ENCODE results near the gene C8A.
A peak's percentile ranks its signal among the peaks of the same experiment; 100 is the strongest.

The C8A gene

DNA sequence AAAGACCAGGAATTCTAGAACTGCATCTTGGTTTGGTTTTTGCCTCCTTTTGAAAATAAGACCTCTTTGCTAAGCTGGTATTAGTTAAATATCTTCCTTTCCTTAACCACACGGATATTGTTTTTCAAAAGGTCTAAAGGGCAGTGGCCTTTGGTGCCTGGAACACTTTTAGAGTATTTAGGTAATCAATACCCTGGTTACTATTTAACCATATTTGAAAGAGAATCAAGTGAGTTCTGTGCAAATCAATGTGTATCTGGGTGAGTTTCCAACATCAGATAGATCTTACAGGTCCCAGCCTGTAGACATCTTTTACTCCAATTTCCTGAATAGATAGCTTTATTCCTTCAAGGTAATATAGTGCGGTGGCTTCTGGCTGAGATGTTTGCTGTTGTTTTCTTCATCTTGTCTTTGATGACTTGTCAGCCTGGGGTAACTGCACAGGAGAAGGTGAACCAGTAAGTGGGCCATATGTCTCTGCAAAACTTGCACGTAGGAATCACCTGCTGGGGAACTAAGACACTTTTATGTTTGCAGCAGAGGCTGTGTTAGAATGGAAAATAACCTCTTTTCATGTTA is at the start of gene C8A:
Gene C8A, plus strand, starts transcription at position 277 of the 579 bp plus-strand sequence. Its CDS starts 105 bp downstream, at position 382.
- DNase-seq, result no peak

GRCh38 chr1:56806804-56807203 is 47.8 kb upstream of the C8A start:
- DNase-seq, result no peak

DNA sequence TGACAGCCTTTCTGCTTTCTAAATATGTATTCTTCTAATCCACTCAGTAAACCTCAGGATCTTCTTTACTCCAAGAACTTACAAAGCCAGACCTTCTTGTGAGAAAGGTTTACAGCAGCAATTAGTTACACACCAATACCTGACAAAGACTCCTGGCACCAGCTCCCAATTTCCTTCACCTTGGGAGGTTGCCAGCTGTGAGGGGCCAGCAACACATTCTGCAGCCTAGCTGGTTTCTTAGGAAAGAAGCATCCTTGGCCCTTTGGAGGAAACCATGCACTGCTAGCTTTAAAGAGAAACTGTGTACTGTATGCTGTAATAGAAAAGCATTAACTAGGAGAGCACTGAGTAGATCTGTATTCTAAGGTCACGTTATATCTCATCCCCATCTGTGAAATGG is 46.2 kb upstream of the C8A start:
- DNase-seq, result no peak

DNA sequence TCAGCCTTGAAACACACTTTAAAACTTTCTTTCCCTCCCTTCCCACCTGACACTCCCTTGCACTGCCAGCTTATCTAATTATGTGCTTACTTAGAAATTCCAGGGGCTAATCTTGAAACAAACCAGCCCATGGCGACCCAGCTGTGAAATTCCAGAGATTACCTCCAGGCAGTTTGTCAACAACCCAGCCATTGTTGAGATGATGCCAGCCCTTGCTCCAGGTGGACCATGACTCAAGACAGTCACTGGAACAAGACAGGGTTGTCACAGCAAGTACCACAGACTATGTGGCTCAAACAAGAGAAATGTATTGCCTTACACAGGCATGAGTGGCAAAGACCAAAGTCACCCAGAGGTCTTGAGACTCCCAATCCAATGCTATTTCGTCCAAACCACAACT is 43.3 kb upstream of the C8A start:
- no peak for DNase-seq

GRCh38 chr1:56814205-56814604 is 40.4 kb upstream of the C8A start:
- DNase-seq, result no peak

DNA sequence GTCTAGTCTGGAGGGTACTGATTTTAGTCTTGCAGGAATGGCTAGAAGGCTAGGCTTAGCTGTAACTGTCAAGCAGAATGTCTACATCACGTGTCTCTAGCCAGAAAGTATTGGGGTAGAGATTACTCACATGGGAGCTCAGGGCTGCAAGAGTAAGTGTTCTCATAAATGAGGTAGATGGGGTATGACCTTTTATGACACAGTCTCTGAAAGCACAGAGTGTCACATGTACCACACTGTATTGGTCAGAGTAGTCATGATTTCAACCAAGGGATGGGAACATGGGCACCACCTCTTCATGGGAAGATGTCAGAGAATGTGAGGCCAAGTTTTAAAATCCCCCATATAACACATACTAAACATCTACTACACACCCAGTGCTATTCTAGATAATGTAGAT is 38.3 kb upstream of the C8A start:
- DNase-seq, result no peak

GRCh38 chr1:56816909-56817308 is 37.7 kb upstream of the C8A start:
- DNase-seq, result no peak

GRCh38 chr1:56817716-56818463 is 36.7 kb upstream of the C8A start:
- DNase-seq, result no peak

GRCh38 chr1:56819387-56819899 is 35.2 kb upstream of the C8A start, which contains the start of gene FYB2:
Gene FYB2 (minus strand): TSS chr1:56819404. CDS start chr1:56819290, 114 bp downstream.
- DNase-seq, result no peak

DNA sequence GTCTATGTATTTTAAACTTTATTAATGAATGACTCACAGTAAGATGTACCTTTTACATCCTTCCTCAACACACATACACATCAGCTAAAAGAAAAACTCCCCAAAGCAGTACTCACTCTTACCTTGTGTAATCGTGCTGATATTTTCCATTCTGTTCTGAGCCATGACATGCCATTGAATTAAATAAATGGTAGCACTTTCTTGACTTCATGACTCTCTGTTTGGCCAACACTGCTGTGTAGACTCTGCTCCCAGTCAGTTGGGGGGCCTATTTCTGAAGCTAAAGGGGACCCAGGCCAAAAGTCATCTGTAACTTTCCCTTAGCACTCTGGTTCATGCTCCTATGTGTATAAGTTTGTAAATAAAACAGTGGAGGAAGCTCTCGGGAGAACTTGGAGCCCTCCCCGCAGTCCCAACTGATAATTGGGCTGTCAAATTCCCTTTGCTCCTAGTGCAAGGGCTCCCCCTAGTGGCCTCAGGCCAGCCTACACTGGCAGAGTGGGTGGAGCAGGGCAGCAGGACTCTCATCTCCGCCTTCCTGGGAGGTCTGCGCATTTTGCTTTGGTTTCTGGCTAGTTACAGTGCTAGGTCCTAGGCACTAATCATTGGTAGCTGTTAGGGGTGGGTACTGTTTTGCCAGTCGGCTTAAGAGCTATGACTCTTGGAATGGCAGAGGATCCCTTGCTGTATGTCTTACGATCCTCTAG is 33.7 kb upstream of the C8A start:
- DNase-seq, result peak; percentile 61

GRCh38 chr1:56821462-56821797 is 33.2 kb upstream of the C8A start:
- DNase-seq, result no peak

DNA sequence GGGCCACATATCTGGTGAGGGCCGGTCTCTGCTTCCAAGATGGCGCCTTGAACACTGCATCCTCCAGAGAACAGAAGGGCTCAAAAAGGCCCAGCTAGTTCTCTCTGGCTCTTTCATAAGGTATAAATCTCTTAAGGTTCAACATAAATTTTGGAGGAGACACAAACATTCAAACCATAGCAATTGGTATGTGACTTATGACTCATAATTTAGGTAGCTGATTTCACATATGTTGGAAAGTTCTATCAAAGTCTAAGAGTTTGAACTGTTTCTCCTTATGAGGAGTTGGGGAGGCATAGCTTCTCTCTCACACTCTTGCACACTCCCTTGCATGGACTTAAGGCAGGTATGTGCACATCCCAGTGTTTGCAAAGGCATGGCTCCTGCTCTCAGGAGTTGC is 30.3 kb upstream of the C8A start:
- DNase-seq, result no peak

GRCh38 chr1:56824938-56825337 is 29.7 kb upstream of the C8A start:
- no peak for DNase-seq

GRCh38 chr1:56825436-56825835 is 29.2 kb upstream of the C8A start:
- DNase-seq, result no peak

DNA sequence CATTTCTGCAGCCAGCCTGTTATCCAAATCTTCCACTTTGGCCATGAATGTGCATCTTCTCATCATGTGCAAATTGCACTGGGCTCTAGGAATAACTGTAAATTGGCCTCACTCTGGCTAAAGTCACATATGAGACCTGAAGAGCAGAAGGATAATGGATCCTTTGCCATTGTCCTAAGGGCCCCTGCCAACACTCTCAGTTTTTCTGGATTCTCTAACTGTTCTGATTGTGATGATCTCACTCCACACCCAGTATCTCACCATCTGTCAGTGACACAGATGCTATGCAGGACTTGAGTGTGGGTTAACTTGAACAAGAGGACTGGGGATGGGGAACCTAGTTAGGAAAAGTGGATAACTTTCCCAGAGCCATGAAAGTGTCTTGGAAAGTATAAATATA is 26.9 kb upstream of the C8A start:
- DNase-seq, result no peak

GRCh38 chr1:56830052-56830451 is 24.5 kb upstream of the C8A start:
- no peak for DNase-seq

GRCh38 chr1:56831871-56832693 is 22.5 kb upstream of the C8A start:
- DNase-seq, result peak; percentile 77

DNA sequence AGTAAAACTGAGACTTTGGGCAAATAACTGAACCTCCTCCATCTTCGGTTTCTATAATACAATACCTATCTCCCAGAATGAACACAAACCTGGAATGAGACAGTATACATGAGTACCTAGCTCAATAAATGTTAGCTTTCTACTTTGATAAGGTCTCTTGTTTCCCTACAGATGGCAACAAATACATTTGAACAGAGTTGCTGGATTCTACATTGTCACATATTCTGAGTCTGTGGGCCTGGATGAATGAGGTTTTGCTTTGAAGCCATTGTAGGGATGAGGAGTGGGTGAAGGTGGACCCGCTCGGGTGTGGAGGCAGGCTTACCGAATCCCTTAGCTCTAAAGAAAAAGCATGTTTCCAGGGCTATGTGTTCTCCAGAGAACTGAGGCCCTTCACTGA is 21.5 kb upstream of the C8A start:
- DNase-seq, result no peak

- no peak for DNase-seq
Measured at GRCh38 chr1:56834137-56834900, 20.3 kb upstream of the C8A start.

DNA sequence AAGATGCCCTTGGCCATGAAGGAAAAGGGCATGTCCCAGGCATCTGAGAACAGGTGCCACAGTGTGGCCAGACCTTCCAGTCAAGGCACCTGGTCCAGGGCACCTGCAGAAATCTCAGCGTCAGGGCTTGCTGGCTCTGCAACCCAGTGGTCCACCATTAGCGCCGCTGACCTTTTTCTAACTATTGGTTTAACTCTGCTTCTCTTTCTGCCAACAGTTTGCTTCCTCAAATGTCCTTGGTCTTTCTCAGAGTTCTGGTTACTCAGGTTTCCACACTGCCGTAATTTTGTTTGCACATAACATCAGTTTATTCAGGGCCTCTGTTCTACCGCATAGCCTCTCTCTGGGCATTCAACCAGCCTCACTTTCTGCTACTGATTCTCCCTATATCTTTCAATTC is 18.9 kb upstream of the C8A start:
- no peak for DNase-seq

DNA sequence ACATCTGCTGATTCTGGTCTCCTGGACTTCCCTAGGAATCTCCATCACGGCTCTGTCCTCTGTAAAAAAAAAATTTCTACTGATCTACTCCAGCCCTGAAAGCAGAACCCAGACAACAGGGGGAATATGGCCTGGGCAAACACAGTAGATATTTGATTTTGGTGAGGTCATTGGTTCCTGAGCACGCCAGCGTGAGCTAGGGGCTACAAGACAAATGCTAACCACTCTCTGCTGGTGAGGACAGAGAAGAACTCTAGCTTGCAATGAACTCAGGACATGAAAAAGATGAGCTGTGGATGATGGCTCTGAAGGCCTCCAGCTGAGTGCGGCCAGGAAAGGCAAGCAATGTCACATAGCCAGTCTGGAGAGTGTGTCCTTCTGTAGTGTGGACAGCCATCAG is 18.2 kb upstream of the C8A start:
- no peak for DNase-seq

DNA sequence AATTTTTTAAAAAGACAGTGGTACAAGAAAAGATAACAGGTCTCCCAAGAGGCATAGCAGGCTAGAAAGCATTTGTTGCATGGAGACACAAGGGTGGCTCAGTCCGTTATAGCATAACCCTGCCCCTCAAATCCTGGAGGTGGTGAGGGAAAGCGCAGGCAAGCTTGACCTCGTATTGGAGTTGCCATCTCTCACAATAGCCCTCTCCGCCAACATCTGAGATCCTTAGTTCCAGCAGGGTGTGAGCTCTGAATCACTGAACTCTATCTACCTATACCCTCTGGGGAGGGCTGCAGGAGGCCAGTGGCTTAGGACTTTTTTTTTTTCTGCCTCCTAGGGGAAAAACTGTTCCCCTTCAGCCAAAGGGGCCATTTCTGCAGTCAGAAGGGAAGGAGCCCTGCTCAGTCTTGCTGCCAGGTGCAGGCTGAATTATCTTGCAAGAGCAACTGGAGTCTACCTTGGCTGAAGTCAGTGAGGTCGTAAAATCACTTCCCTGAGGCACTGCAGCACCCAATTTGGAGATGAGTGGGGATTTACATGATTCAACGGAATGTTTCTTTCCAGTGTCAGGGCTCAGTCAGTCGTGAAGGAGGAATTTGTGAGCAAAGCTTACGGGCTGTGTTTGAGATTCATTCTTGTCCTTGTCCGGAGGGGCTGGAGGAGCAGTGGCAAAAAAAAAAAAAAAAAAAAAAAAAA is 17.2 kb upstream of the C8A start:
- no peak for DNase-seq

Data from CD4-positive, alpha-beta T cell treated with Interleukin-17A for 4 hours (primary cell).